ENCODE measurements around the gene AMY1C.
"Not testable (repeated sequence)": the region's sequence is repeated elsewhere in the genome, so short reads cannot be mapped to it uniquely, and the experiment has no call there.

- TF ChIP-seq CTCF (conservative IDR thresholded peaks at IDR 0.05); ZFX (IDR thresholded peaks at IDR 0.05): not testable (repeated sequence)
Measured at GRCh38 chr1:103717404-103717803, 32.3 kb upstream of the AMY1C start.
